Endodermal cell (in vitro differentiated cells): ENCODE measurements around the gene ENAH. TPM values are rescaled to one million over a fixed set of nuclear protein-coding genes. Genes with fewer than 3 reads are reported as not detected.
"Not testable (repeated sequence)": the region's sequence is repeated elsewhere in the genome, so short reads cannot be mapped to it uniquely, and the experiment has no call there.

Experiments
- DNase-seq: peaks from one replicate; pipeline ENCODE4 v3.0.0-alpha.2; 2017
- H3K27ac ChIP-seq: 2 replicates; pipeline ENCODE4 v1.5.1; 2013; ENCODE audit warnings: mild to moderate bottlenecking, low read depth, low read length, moderate library complexity
- H3K27me3 ChIP-seq: 2 replicates; pipeline ENCODE4 v1.6.1; 2013; ENCODE audit warnings: mild to moderate bottlenecking, low read length, moderate library complexity; ENCODE audit not compliant: insufficient read depth, control insufficient read depth, poor library complexity, severe bottlenecking
- H3K36me3 ChIP-seq: 2 replicates; pipeline ENCODE4 v1.7.0; 2013; ENCODE audit warnings: mild to moderate bottlenecking, low read length, moderate library complexity; ENCODE audit not compliant: control insufficient read depth, insufficient read depth
- H3K4me1 ChIP-seq: one replicate; pipeline ENCODE4 v1.7.0; 2013; ENCODE audit warnings: low read length; ENCODE audit not compliant: control insufficient read depth, insufficient read depth
- H3K4me3 ChIP-seq: 2 replicates; pipeline ENCODE4 v1.5.1; 2013; ENCODE audit warnings: mild to moderate bottlenecking, low read length, moderate library complexity
- H3K9ac ChIP-seq: 2 replicates; pipeline ENCODE4 v1.6.1; 2013; ENCODE audit warnings: mild to moderate bottlenecking, low read length, moderate library complexity; ENCODE audit not compliant: poor library complexity, severe bottlenecking; ENCODE audit errors: extremely low read depth
- H3K9me3 ChIP-seq: 2 replicates; pipeline ENCODE4 v1.6.1; 2013; ENCODE audit warnings: mild to moderate bottlenecking, low read length, moderate library complexity; ENCODE audit not compliant: control insufficient read depth
- H3K27ac Mint-ChIP-seq: 2 replicates; pipeline ENCODE4 v1.8.0; 2020; ENCODE audit warnings: mixed read lengths
- H3K27me3 Mint-ChIP-seq: 2 replicates; pipeline ENCODE4 v1.8.0; 2021; ENCODE audit warnings: mild to moderate bottlenecking, mixed read lengths; ENCODE audit not compliant: insufficient read depth
- H3K36me3 Mint-ChIP-seq: 2 replicates; pipeline ENCODE4 v1.8.0; 2020; ENCODE audit warnings: low read depth, mixed read lengths
- H3K4me1 Mint-ChIP-seq: 2 replicates; pipeline ENCODE4 v1.8.0; 2020; ENCODE audit warnings: mixed read lengths
- H3K4me3 Mint-ChIP-seq: 2 replicates; pipeline ENCODE4 v1.8.0; 2020; ENCODE audit warnings: mild to moderate bottlenecking, moderate library complexity, mixed read lengths
- H3K9me3 Mint-ChIP-seq: 2 replicates; pipeline ENCODE4 v1.8.0; 2020; ENCODE audit warnings: mild to moderate bottlenecking, mixed read lengths
- CTCF ChIP-seq: fragments of 200-600 bp; sonication (generic); conservative IDR thresholded peaks from 2 replicates; pipeline ENCODE4 v1.5.0; 2021; ENCODE audit warnings: antibody characterized with exemption, mild to moderate bottlenecking
- WGBS, 2 experiments: methylation state at CpG; one replicate each; pipeline versions ENCODE4 v1.1.5 to v1.1.7; 2013; ENCODE audit warnings: missing lambda C conversion rate in 2 of 2, mixed read lengths in 1 of 2; ENCODE audit not compliant: insufficient coverage in 1 of 2, insufficient read length in 1 of 2; 5-methylcytosine and 5-hydroxymethylcytosine counted together
- total RNA-seq, 2 donors: library from RNA; stranded (reverse); fragmentation: NEBNext Ultra II Directional in 1 of 2; extraction: Animal tissue kit (Norgen Biotek cat#: 25700) in 1 of 2; gene quantifications; 2 replicates in 1 of 2; 3 replicates in 1 of 2; pipeline ENCODE4 v1.2.1, GENCODE V29; 2021

Gene ENAH
- total RNA-seq, 2 donors from 2014 or later: 263 to 267 TPM

GRCh38 chr1:225695578-225696337 lies 42.8 kb upstream of the ENAH start:
- no peak for DNase-seq
- no peak overlapping the region for H3K4me3 ChIP-seq
- H3K4me3 Mint-ChIP-seq: no peak overlapping the region
- H3K27me3 ChIP-seq: no peaks in the 10 kb centered on the region
- no peaks in the 10 kb centered on the region for H3K27me3 Mint-ChIP-seq
- H3K36me3 ChIP-seq: no peaks in the 10 kb centered on the region
- H3K27ac Mint-ChIP-seq: no peak overlapping the region
- WGBS, 2 experiments: 91 to 92% methylated on average over 2 to 5 of the region's 6 CpGs
- no peak for TF ChIP-seq CTCF
- H3K9me3 ChIP-seq: peaks cover 14% of the 10 kb centered on the region
- H3K9ac ChIP-seq: no peak overlapping the region
- H3K36me3 Mint-ChIP-seq: no peaks in the 10 kb centered on the region
- H3K4me1 ChIP-seq: peaks cover 10% of the 10 kb centered on the region
- H3K27ac ChIP-seq: no peak overlapping the region
- H3K9me3 Mint-ChIP-seq: peaks cover 8% of the 10 kb centered on the region
- peaks cover 16% of the 10 kb centered on the region for H3K4me1 Mint-ChIP-seq

DNA sequence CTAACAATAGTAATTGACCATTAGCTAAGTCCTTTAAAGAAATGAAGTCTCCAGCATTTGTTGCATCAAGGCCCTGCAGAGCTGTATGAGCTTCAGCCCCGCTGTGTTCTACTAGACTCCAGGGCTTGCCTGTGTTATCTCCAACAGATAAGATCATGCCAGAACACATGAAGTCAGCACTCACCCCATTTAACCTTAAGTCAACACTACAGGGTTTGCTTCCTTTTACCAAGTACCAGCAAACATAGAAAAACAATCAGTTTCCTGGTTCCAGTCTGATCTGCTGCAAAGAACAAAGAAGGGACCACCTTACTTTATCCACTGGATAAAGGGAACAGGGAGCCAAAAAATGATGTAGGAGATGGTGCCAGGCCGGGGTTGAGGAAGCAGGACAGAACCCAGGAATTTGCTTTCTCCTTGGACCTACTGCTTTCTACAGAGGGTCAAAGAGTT lies 41.3 kb upstream of the ENAH start:
- no peaks in the 10 kb centered on the region for H3K27me3 Mint-ChIP-seq
- no peak for TF ChIP-seq CTCF
- no peak for DNase-seq
- peaks cover 8% of the 10 kb centered on the region for H3K9me3 Mint-ChIP-seq
- no peaks in the 10 kb centered on the region for H3K36me3 ChIP-seq
- peaks cover 16% of the 10 kb centered on the region for H3K4me1 Mint-ChIP-seq
- no peak overlapping the region for H3K27ac ChIP-seq
- no peak overlapping the region for H3K4me3 ChIP-seq
- H3K4me1 ChIP-seq: peaks cover 10% of the 10 kb centered on the region
- H3K36me3 Mint-ChIP-seq: no peaks in the 10 kb centered on the region
- H3K9me3 ChIP-seq: peaks cover 14% of the 10 kb centered on the region
- peak overlapping the region; percentile 42 for H3K27ac Mint-ChIP-seq
- no peak overlapping the region for H3K9ac ChIP-seq
- H3K4me3 Mint-ChIP-seq: no peak overlapping the region
- 57 to 91% methylated on average over 2 of the region's 2 CpGs for WGBS, 2 experiments
- no peaks in the 10 kb centered on the region for H3K27me3 ChIP-seq

DNA sequence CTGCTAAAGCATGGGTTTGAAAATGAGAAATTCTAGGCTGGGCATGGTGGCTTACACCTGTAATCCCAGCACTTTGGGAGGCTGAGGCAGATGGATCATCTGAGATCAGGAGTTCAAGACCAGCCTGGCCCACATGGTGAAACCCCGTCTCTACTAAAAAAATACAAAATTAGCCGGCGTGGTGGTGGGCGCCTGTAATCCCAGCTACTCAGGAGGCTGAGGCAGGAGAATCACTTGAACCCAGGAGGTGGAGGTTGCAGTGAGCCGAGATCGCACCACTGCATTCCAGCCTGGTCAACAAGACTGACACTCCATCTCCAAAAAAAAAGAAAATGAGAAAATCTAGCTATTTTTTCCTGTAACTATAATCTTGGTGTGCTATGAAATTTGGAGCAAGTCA lies 40.8 kb upstream of the ENAH start:
- H3K4me3 ChIP-seq, H3K36me3 ChIP-seq, H3K36me3 Mint-ChIP-seq, H3K27ac Mint-ChIP-seq, H3K27ac ChIP-seq, H3K9me3 Mint-ChIP-seq, H3K27me3 Mint-ChIP-seq, H3K9ac ChIP-seq, H3K27me3 ChIP-seq, DNase-seq, H3K4me3 Mint-ChIP-seq: not testable (repeated sequence)
- 94 to 95% methylated on average over 3 to 6 of the region's 6 CpGs for WGBS, 2 experiments
- Histone ChIP-seq H3K9me3 (peaks cover 14% of the 10 kb centered on the region), H3K4me1 (peaks cover 10% of the 10 kb centered on the region)
- H3K4me1 Mint-ChIP-seq: peaks cover 16% of the 10 kb centered on the region
